Neural cell (in vitro differentiated cells): ENCODE measurements around the gene GSG1L.

ENCODE experiments used
- POLR2AphosphoS5 ChIP-seq: IDR thresholded peaks from 2 replicates; pipeline ENCODE4 v1.6.1; 2012
- TAF1 ChIP-seq: IDR thresholded peaks from 2 replicates; pipeline ENCODE4 v1.6.1; 2012; ENCODE audit warnings: low read depth
- TF ChIP-seq, protein P1 (sequence below): fragments of 450-650 bp; IDR thresholded peaks from 2 replicates; pipeline ENCODE4 v1.5.1; 2014; ENCODE audit warnings: antibody characterized with exemption, mild to moderate bottlenecking, moderate library complexity; ENCODE audit not compliant: poor library complexity, severe bottlenecking

DNA sequence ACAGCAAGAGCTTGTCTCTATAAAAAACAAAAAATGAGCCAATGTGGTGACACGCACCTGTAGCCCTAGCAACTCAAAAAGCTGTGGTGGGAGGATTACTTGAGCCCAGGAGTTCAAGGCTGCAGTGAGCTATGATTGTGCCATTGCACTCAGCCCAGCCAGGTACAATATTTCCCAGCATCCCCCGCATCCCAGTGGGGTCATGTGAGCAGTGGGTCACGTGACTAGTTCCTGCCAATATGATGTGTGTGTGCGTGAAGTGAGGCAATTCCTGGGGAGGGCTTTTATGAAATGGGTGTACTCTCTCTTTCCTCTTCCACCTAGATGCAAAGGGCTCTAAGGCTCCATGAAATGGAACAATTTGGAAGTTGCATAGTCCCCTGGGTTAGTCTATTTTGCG, 81.3 kb downstream of the GSG1L start:
- TF ChIP-seq, protein P1, sequence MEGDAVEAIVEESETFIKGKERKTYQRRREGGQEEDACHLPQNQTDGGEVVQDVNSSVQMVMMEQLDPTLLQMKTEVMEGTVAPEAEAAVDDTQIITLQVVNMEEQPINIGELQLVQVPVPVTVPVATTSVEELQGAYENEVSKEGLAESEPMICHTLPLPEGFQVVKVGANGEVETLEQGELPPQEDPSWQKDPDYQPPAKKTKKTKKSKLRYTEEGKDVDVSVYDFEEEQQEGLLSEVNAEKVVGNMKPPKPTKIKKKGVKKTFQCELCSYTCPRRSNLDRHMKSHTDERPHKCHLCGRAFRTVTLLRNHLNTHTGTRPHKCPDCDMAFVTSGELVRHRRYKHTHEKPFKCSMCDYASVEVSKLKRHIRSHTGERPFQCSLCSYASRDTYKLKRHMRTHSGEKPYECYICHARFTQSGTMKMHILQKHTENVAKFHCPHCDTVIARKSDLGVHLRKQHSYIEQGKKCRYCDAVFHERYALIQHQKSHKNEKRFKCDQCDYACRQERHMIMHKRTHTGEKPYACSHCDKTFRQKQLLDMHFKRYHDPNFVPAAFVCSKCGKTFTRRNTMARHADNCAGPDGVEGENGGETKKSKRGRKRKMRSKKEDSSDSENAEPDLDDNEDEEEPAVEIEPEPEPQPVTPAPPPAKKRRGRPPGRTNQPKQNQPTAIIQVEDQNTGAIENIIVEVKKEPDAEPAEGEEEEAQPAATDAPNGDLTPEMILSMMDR, result no peak
- no peak for TF ChIP-seq POLR2AphosphoS5
- TF ChIP-seq TAF1, result no peak
